IMR-90 (cell line): ENCODE data around the gene RAB31. TPM values are rescaled to one million over a fixed set of nuclear protein-coding genes. Genes with fewer than 3 reads are reported as not detected.

Experiments used
- ATAC-seq: fragments of 200-7000 bp; cut with Tn5 transposase; 2 replicates; pipeline ENCODE4 v1.9.1; 2020; ENCODE audit warnings: low read depth, mild to moderate bottlenecking, moderate library complexity
- BruUV-seq: library from RNA; stranded (reverse); fragments of 400-500 nt; replicated peaks from 2 replicates; lab custom pipeline; 2021; lab: Mats Ljungman, UMichigan
- CTCF ChIA-PET: fragments of 300-600 bp; formaldehyde crosslinking; extraction: SDS; loops from one replicate; lab custom pipeline; 2021; ENCODE audit warnings: antibody characterized with exemption; lab: Yijun Ruan, JAX
- POLR2A ChIA-PET: fragments of 300-600 bp; sonication (Branson Sonifier 250); formaldehyde crosslinking; loops from one replicate; lab custom pipeline; 2022; ENCODE audit warnings: antibody characterized with exemption; ENCODE audit not compliant: unreplicated experiment; lab: Charles Lee
- DNase-seq: peaks from one replicate; pipeline ENCODE4 v3.0.0; 2013
- H2AFZ ChIP-seq: replicated peaks from 2 replicates; pipeline ENCODE3; 2013; ENCODE audit warnings: low read length, mild to moderate bottlenecking; ENCODE audit not compliant: poor library complexity
- H2AK5ac ChIP-seq: 2 replicates; pipeline ENCODE4 v1.6.1; 2013; ENCODE audit warnings: low read depth, low read length, inconsistent platforms
- H2AK9ac ChIP-seq: replicated peaks from 2 replicates; pipeline ENCODE3; 2013; ENCODE audit warnings: mild to moderate bottlenecking, low read depth, low read length, moderate library complexity; ENCODE audit not compliant: poor library complexity
- H2BK120ac ChIP-seq: 2 replicates; pipeline ENCODE4 v1.6.1; 2013; ENCODE audit warnings: low read depth, low read length, inconsistent platforms
- H2BK15ac ChIP-seq: 3 replicates; pipeline ENCODE4 v1.6.1; 2013; ENCODE audit warnings: low read depth, low read length, inconsistent platforms
- H2BK20ac ChIP-seq: 2 replicates; pipeline ENCODE4 v1.6.1; 2013; ENCODE audit warnings: low read depth, mild to moderate bottlenecking, inconsistent platforms, low read length, moderate library complexity
- H2BK5ac ChIP-seq: 2 replicates; pipeline ENCODE4 v1.6.1; 2013; ENCODE audit warnings: mild to moderate bottlenecking, low read depth, low read length, inconsistent platforms; ENCODE audit not compliant: poor library complexity, severe bottlenecking
- H3K14ac ChIP-seq: replicated peaks from 2 replicates; pipeline ENCODE4 v1.6.1; 2013; ENCODE audit warnings: low read depth, low read length, inconsistent platforms
- H3K18ac ChIP-seq: 2 replicates; pipeline ENCODE4 v1.6.1; 2013; ENCODE audit warnings: low read depth, low read length, control low read depth
- H3K23ac ChIP-seq: 2 replicates; pipeline ENCODE4 v1.6.1; 2013; ENCODE audit warnings: low read depth, low read length, inconsistent platforms
- H3K27ac ChIP-seq: 2 replicates; pipeline ENCODE4 v1.5.1; 2013; ENCODE audit warnings: mild to moderate bottlenecking, control low read depth, low read length; ENCODE audit not compliant: insufficient read depth
- H3K27me3 ChIP-seq: 2 replicates; pipeline ENCODE4 v1.6.1; 2013; ENCODE audit warnings: low read length; ENCODE audit not compliant: control insufficient read depth, insufficient read depth
- H3K36me3 ChIP-seq: 2 replicates; pipeline ENCODE4 v1.6.1; 2013; ENCODE audit warnings: low read length, mixed read lengths; ENCODE audit not compliant: control insufficient read depth, insufficient read depth
- H3K4ac ChIP-seq: 2 replicates; pipeline ENCODE4 v1.6.1; 2013; ENCODE audit warnings: low read depth, low read length, inconsistent platforms
- H3K4me1 ChIP-seq: 2 replicates; pipeline ENCODE4 v1.6.1; 2013; ENCODE audit warnings: low read length, mixed read lengths; ENCODE audit not compliant: control insufficient read depth, insufficient read depth
- H3K4me2 ChIP-seq: 2 replicates; pipeline ENCODE4 v1.6.1; 2013; ENCODE audit warnings: low read depth, mild to moderate bottlenecking, control low read depth, low read length, moderate library complexity
- H3K4me3 ChIP-seq: 2 replicates; pipeline ENCODE4 v1.5.1; 2013; ENCODE audit warnings: low read depth, mild to moderate bottlenecking, control low read depth, low read length, moderate library complexity; ENCODE audit not compliant: insufficient read depth
- H3K56ac ChIP-seq: 2 replicates; pipeline ENCODE4 v1.6.1; 2013; ENCODE audit warnings: low read length, inconsistent platforms; ENCODE audit not compliant: insufficient read depth; ENCODE audit errors: extremely low read depth
- H3K79me1 ChIP-seq, 2 experiments: 2 replicates each; pipeline ENCODE4 v1.6.1; 2013; ENCODE audit warnings: low read length in 2 of 2, inconsistent platforms in 1 of 2, low read depth in 1 of 2
- H3K9ac ChIP-seq: 2 replicates; pipeline ENCODE4 v1.6.1; 2013; ENCODE audit warnings: low read depth, low read length, control low read depth
- H3K9me1 ChIP-seq: 2 replicates; pipeline ENCODE4 v1.6.1; 2013; ENCODE audit warnings: low read length, inconsistent platforms; ENCODE audit not compliant: insufficient read depth
- H3K9me3 ChIP-seq: 2 replicates; pipeline ENCODE4 v1.6.1; 2013; ENCODE audit warnings: low read length; ENCODE audit not compliant: control insufficient read depth, insufficient read depth
- H4K20me1 ChIP-seq: 2 replicates; pipeline ENCODE4 v1.6.1; 2013; ENCODE audit warnings: low read length, inconsistent platforms; ENCODE audit not compliant: insufficient read depth
- H4K5ac ChIP-seq: 2 replicates; pipeline ENCODE4 v1.6.1; 2013; ENCODE audit warnings: mild to moderate bottlenecking, low read depth, low read length, control low read depth
- H4K8ac ChIP-seq, 2 experiments: 2 replicates each; pipeline ENCODE4 v1.6.1; 2013; ENCODE audit warnings: low read depth in 2 of 2, low read length in 2 of 2, control low read depth in 1 of 2, inconsistent platforms in 1 of 2
- H4K91ac ChIP-seq: 2 replicates; pipeline ENCODE4 v1.6.1; 2013; ENCODE audit warnings: low read depth, low read length, inconsistent platforms; ENCODE audit not compliant: insufficient read depth
- BHLHE40 ChIP-seq: fragments of 150-350 bp; IDR thresholded peaks from 2 replicates; pipeline ENCODE4 v1.6.1; 2016; ENCODE audit warnings: mild to moderate bottlenecking, low read depth, low read length
- FOS ChIP-seq: fragments of 150-350 bp; IDR thresholded peaks from 2 replicates; pipeline ENCODE4 v1.6.1; 2016; ENCODE audit warnings: low read depth, low read length
- MAFK ChIP-seq: IDR thresholded peaks from 2 replicates; pipeline ENCODE4 v1.6.1; 2012; ENCODE audit warnings: low read depth, low read length, improper control_type of control experiment
- NFE2L2 ChIP-seq: fragments of 150-350 bp; IDR thresholded peaks from 2 replicates; pipeline ENCODE4 v1.6.1; 2016; ENCODE audit warnings: low read depth, mild to moderate bottlenecking, low read length
- RAD21 ChIP-seq: IDR thresholded peaks from 2 replicates; pipeline ENCODE4 v1.6.1; 2012; ENCODE audit warnings: low read length, improper control_type of control experiment
- SMC3 ChIP-seq: fragments of 150-350 bp; IDR thresholded peaks from 2 replicates; pipeline ENCODE4 v1.6.1; 2016; ENCODE audit warnings: low read depth, mild to moderate bottlenecking, antibody characterized with exemption, low read length, moderate library complexity
- WGBS, 2 experiments: methylation state at CpG; one replicate each; pipeline versions ENCODE4 v1.1.5 to v1.1.7; 2013; ENCODE audit warnings: missing lambda C conversion rate in 2 of 2; ENCODE audit not compliant: insufficient read length in 1 of 2; ENCODE audit errors: extremely low coverage in 2 of 2; 5-methylcytosine and 5-hydroxymethylcytosine counted together
- dilution Hi-C: fragments of 300-500 bp; cut with HindIII; formaldehyde crosslinking; loops from one replicate; pipeline ENCODE4 v1.14.3; 2018; ENCODE audit warnings: low sequenced_read_pairs; ENCODE audit not compliant: unreplicated experiment
- in situ Hi-C: fragments of 300-500 bp; cut with MboI; formaldehyde crosslinking; loops from 3 replicates; pipeline ENCODE4 v1.14.3; 2019; ENCODE audit warnings: low sequenced_read_pairs, inconsistent platforms, mixed read lengths
- intact Hi-C: fragments of 100-400 bp; cut with micrococcal nuclease; formaldehyde crosslinking; loops from 2 replicates; pipeline ENCODE4 v1.10.0; 2022
- polyA plus RNA-seq, 3 experiments: library from polyadenylated mRNA; depleted of rRNA; stranded (reverse); fragments of >200 nt; gene quantifications; 2 replicates each; pipeline ENCODE4 v1.2.3, GENCODE V29; 2012; ENCODE audit warnings: low replicate concordance in 1 of 3
- total RNA-seq: library from RNA; depleted of rRNA; stranded (reverse); fragments of >200 nt; gene quantifications from 2 replicates; pipeline ENCODE4 v1.2.3, GENCODE V29; 2012

The RAB31 gene
- total and polyA plus RNA-seq, 2 of the 4 experiments (the other 2 are of a cell fraction): 13.8 to 26.9 TPM

DNA sequence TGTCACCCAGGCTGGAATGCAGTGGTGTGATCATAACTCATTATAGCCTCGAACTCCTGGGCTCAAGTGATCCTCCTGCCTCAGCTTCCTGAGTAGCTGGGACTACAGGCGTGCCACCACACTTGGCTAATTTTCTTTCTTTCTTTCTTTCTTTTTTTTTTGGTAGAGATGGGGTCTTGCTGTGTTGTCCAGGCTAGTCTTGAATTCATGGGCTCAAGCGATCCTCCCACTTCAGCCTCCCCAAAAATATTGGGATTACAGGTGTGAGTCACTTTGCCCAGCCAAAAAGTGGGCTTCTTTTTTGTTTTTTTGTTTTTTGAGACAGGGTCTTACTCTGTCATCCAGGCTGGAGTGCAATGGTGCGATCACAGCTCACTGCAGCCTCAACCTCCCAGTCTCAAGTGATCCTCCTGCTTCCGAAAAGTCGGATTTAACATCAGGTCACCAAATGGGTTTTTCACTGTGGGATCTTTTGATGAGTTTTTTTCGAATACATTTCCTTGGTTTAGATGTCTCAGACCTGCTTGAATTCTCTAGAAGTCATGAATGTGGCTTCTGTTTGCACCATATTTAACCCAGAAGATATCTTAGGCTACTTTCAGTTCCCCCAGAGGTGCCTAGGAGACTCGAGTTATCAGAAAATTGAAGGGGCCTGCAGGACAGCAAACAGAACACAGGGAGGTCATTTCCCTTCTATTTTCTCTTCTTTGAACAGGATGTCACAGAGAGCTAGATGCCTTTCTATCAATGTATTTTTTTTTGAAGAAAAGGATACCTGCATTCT, 8.9 kb downstream of the RAB31 start:
- no peak overlapping the region for H4K91ac ChIP-seq
- no TSS peak for BruUV-seq
- no peak overlapping the region for H2BK120ac ChIP-seq
- H3K18ac ChIP-seq: no peak overlapping the region
- DNase-seq: no peak
- in situ Hi-C loops (loop anchor here (25.0 kb wide), 1 partner anchor 220 kb away; no protein-coding TSS in a partner anchor), intact Hi-C loops (no loop called here), dilution Hi-C loops (no loop called here)
- H3K23ac ChIP-seq: no peak overlapping the region
- H2AK9ac ChIP-seq: no peak overlapping the region
- no peak overlapping the region for H3K27ac ChIP-seq
- H4K8ac ChIP-seq: no peak overlapping the region
- H3K27me3 ChIP-seq: no peaks in the 10 kb centered on the region
- H3K36me3 ChIP-seq: no peaks in the 10 kb centered on the region
- H3K9me1 ChIP-seq: peaks cover 12% of the 10 kb centered on the region
- no peak overlapping the region for H2AFZ ChIP-seq
- no peak overlapping the region for H2BK15ac ChIP-seq
- POLR2A ChIA-PET: no interaction called here
- peaks cover 45 to 80% of the 10 kb centered on the region in 2 experiments for H3K79me1 ChIP-seq
- H3K14ac ChIP-seq: no peak overlapping the region
- peaks cover 9% of the 10 kb centered on the region for H3K4me1 ChIP-seq
- WGBS, 2 experiments: no CpG with 5 or more reads among the region's 8 CpGs
- no peak overlapping the region for H3K4me3 ChIP-seq
- H2BK5ac ChIP-seq: no peak overlapping the region
- H3K4me2 ChIP-seq: no peak overlapping the region
- TF ChIP-seq FOS (no peak), SMC3 (no peak), BHLHE40 (no peak), NFE2L2 (no peak), MAFK (no peak), RAD21 (no peak)
- no peak overlapping the region for H2AK5ac ChIP-seq
- no peak overlapping the region for H4K5ac ChIP-seq
- ATAC-seq: no peak
- no peak overlapping the region for H3K56ac ChIP-seq
- no peaks in the 10 kb centered on the region for H3K9me3 ChIP-seq
- peaks cover 34% of the 10 kb centered on the region for H4K20me1 ChIP-seq
- no peak overlapping the region for H3K9ac ChIP-seq
- no peak overlapping the region for H2BK20ac ChIP-seq
- CTCF ChIA-PET: no interaction called here
- H3K4ac ChIP-seq: no peak overlapping the region
